Tongue (tissue), 2 donors: ENCODE data around the gene HGD. TPM values are rescaled to one million over a fixed set of nuclear protein-coding genes. Genes with fewer than 3 reads are reported as not detected.
"Not testable (repeated sequence)": the region's sequence is repeated elsewhere in the genome, so short reads cannot be mapped to it uniquely, and the experiment has no call there.

Experiments
- DNase-seq: peaks from one replicate; pipeline ENCODE4 v3.0.0-alpha.2; 2015
- total RNA-seq: library from RNA; depleted of rRNA; stranded (reverse); fragments of >200 nt; gene quantifications from one replicate; pipeline ENCODE4 v1.2.3, GENCODE V29; 2014

HGD gene, protein sequence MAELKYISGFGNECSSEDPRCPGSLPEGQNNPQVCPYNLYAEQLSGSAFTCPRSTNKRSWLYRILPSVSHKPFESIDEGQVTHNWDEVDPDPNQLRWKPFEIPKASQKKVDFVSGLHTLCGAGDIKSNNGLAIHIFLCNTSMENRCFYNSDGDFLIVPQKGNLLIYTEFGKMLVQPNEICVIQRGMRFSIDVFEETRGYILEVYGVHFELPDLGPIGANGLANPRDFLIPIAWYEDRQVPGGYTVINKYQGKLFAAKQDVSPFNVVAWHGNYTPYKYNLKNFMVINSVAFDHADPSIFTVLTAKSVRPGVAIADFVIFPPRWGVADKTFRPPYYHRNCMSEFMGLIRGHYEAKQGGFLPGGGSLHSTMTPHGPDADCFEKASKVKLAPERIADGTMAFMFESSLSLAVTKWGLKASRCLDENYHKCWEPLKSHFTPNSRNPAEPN
- 2.5 TPM for total RNA-seq

DNA sequence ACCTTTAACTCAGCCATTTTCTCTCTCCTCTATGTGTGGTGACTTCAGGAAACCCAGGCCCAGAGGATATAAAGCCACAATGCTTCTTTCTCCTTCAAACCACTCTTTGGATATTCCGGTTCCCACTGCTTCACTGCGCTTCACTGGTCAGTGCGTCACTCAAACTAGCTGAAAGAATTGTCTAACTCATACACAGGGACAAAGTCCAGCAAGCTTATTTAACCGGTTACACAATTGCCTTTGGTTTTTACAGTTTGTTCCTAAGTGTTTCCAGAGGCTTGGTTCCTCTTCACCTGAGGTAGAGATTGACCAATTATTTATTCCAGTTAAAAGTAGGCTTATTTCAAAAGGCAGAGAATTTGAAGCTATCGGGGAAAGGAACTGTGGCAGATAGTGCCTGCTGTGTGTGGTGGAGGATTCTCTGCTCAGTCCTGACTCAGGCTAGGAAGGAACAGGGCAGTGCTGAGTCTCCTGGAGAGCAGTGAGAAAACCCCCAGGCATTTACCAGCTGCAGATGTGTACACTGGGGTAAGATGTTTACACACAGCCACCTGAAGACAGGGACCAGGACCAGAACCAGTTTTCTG lies at the start of gene HGD:
TSS of gene HGD (minus strand) at position 145 of the 587 bp plus-strand sequence. CDS start at position 17, 128 bp downstream.
- no peak for DNase-seq

DNA sequence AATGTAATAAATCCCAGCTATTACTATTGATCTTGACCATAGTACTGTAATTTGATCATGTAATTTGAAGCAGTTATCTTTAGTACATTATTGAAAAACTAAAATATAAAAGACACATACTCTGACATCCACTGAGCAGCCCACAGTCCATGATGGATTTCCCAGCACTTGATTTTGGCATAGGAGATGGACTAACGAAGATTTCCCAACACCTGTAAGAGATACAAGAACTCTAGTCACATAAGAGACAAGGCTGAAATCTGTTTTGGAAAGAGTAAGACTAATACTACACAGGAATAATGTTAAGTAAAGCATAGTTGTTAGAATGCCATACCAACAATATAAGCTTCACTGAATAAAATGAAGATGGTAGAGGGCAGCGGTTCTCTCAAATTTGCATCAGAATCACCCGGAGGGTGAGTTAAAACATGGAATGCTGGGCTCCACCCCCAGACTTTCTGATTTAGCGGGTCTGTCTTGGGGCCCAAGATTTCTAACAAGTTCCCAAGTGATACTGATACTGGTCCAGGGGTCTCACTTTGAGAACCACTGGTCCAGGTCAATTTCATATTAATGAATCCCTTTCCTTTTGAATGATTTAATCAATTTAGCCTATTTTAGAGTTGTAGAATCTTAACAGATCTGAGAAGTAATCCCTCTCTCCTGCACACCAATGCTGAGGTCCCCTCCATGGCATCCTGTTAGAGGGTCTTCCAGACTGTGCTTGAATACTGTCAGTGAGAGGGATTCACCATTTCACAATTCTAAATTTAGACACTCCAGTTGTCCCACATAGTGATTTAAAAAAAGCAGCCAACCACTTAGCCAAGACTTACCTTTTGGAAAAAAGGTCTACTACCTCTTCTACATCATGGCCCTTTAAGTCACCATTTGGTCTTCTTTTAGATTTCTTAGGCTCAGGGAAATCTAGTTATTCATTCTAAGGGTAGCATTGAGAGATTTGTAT lies 48.8 kb upstream of the HGD start:
- DNase-seq, result no peak

DNA sequence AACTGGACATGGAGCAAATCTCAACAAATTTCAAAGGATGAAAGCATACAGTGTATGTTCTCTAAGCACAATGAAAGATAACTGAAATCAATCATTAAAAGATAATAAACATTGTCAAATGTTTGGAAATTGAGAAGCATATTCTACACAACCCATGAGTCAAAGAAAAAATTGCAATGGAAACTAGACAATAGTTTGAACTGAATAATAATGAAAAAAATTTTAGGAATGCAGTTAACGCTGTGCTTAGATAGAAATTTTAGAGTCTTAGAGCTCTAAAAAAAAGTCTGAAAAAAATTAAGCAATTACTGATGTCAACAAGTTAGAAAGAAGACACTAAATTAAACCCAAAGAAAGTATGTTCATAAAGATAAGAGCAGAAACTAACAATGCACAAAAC lies 44.8 kb upstream of the HGD start:
- DNase-seq, result no peak

DNA sequence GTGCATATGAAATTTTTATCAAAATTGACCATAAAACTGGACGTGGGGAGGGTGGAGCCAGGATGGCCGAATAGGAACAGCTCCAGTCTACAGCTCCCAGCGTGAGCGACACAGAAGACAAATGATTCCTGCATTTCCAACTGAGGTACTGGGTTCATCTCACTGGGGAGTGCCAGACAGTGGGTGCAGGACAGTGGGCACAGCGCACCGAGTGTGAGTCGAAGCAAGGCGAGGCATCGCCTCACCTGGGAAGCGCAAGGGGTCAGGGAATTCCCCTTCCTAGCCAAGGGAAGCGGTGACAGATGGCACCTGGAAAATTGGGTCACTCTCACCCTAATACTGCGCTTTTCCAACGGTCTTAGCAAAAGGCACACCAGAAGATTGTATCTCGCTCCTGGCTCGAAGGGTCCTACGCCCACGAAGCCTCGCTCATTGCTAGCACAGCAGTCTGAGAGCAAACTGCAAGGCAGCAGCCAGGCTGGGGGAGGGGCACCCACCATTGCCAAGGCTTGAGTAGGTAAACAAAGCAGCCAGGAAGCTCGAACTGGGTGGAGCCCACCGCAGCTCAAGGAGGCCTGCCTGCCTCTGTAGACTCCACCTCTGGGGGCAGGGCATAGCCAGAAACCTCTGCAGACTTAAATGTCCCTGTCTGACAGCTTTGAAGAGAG lies 37.3 kb upstream of the HGD start:
- DNase-seq, result not testable (repeated sequence)

DNA sequence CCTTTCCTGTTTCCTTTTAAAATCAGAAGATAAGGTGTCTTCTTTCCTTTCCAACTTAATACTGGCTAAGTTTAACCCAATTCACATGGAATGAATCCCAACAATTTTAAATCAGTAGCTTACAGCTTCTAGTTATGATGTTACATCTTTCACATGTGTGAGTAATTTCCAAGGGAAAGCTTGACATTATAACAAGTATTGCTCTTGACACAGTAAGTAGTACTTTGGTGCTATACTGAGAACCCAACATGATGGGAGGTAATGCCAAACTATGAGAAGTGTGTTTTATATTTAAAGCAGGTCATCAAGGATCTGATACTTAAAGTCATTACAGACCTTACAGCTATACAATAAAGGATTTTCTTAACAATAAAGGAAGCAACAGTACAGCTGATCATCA lies 31.2 kb upstream of the HGD start:
- DNase-seq, result no peak

DNA sequence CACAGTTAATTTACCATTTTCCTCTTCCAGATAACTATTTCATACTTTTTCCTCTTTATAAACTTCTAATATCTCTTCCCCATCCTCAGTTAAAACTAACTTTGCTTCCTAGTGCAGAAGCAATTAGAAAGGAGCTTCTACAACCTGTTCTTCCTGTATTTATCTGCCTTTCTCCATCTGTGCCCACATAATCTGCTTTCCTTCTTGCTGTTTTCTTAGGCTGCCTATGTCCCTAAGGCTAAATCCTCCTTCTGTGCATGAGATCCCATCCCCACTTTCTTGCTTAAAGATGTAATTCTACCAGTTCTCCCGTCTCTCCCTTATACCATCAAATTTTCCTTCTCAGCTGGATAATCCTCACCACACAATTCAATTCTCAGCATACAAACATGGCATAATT lies 28.3 kb upstream of the HGD start:
- DNase-seq, result no peak

DNA sequence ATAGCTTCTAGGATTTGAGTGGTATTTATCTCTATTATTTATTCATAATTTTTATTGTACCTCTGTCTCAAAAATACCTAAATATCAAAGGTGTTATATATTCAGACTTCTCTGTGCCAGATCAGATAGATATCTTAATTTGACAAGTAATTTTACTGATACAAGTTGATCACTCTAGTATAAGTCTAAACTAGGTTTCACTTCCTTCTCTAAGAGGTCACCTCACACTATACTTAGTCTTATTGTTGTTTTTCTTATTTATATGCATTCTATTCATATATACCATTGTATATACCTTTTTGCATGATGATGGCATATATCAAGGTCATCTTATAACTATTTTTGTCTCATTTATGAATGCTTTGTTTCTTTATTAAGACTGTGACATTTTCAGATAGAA lies 26.4 kb upstream of the HGD start:
- DNase-seq, result no peak

DNA sequence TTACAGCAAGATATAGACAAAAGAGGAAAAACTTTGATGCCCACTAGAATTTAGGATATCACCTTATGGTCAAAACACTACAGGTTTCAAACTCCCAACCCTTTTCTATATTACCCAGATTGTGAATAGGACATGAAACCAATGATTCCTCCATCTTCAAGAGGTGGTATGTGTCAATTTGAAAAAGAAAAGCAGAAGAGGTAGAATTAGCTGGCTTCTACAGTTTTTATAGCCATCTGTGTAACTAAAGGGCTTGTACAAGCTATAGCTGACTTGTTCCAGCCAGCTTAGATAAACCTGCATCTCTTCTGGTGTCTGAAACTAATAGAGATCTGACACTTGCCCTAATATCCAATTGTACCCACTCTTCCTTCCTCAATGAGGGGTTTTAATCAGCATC lies 24.9 kb upstream of the HGD start:
- no peak for DNase-seq

DNA sequence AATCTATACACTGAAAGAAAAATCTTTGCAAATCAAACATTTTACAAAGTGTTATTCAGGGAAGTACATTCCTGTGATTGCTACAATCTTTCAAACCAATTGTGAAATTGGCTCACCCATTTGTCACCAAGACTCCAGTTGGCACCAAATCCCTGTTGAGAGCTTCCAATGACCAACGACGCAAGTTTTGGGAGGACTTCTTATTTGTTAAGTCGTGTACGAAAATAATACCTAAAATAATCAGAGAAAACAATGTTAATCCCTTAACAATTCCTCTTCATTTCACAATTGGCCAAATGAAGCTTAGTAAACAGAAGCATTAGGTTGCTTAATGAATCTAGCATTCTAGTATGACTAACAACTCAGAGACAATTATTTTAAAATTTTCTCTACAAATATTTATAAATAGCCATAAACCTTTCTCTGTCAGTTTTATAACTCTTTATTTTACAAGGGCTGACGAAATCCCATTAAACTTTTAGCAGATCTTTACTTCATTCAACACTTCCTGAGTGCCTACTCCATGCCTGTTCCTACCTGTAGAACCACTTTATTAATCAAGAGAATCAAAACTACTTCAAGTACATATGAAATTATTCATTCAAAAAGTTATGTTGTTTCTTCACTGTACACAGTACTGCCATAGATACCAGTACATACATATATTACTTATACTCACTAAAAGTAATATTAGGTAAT lies 24.0 kb upstream of the HGD start:
- DNase-seq, result no peak

DNA sequence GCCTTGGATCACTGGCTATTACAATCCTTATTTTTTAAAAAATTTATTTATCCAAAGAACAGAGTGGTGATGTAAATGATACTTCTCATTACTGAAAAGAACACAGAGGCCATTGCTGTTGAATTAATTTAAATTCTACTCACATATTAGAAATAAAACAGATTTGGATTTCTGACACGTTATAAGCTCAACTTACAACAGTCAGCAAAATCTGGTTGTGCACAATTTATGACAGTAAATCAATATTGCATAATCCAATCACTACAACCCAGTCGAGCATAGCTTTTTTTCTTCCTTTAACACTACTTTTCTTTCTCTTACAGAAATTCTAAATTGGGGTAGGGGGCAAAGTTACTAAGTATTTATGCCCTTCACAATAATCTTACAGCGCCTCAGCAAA lies 17.3 kb upstream of the HGD start:
- DNase-seq, result no peak

DNA sequence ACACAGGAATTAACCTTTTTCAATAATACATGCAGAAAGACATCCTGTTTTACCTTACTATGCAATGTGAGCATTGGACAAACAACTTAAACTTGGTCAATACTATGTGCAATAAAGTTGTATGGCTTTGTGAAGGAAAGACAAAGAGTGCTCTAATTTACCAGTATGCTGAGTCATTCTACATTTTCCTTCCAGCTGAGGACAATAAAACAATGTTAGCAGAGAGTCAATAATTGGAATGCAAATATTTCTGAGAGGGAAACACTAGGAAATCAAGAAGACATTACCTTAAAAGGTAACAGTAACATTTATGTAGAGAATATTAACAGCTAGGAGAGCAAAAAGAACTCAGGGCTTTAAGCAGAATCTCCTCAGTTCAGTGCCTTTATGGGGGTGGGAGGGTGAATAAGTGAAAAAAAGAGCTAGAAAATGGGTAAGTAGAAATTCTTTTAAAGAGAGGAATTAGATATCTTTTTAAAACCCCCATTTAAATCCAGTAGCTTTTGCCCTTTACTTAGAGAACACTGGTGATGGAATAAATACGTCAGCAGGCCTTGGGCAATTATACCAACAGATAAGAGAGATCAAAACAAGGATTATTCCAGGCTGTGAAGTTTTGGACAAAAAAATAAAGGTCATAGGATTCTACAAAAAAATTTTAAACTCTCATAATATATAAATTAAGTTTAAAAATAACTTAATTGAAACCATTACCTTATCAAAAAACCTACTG lies 11.6 kb upstream of the HGD start:
- DNase-seq, result no peak

DNA sequence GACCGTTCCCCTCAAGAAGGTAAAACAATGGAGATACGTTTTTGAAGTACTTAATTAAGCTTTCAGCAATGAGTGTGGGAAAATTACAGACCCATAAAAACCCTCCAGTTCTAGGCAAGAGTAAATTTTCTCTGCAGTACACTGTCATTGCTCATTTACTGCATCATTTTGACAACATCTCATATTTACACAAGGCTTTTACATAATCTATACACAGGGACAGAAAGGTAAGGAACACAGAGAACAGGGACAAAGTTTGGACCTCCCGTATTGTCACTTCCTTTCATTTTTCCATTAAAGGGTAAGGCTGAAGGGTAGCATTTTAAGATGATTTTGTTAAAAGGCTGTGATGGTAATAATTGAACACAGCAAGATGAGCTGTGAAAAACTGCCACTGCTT lies 7.4 kb upstream of the HGD start:
- DNase-seq, result no peak

DNA sequence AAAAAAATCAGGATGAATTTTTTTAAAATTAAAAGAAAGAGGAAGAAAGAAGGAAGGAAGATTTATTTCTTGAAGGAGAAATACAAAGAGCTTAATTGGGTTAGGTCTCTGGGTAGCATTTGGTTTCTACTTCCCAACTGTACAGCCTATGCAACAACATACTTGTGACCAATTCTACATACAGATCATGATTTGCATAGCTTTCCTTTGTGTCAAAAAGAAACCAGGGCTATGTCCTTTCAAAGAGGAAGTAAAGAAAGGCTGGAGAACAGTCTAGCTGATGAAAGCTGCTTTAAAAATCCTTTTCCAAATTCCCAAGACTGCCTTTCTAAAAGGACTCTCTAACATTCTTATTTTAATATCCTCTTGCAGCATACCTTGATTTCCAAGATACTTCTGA lies 6.1 kb upstream of the HGD start:
- peak; percentile 10 for DNase-seq

DNA sequence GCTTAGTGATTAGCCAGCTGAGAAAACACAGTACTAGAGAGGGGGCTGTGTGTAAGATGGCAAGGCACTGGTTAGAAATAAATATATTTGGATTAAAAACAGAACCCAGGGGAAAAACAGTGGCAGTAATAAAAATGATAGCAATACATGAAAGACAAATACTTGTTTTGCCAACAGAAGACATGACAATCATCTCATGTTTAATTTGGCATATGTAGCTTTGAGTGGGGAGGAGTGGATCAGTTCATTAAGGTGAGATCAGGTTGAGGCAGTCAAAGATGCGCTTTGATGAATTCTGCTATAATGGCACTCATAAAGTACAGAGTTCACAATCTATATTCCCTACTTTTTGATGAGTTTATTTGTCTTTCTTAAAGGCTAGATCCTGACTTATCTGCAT lies 3.4 kb upstream of the HGD start:
- DNase-seq, result no peak

DNA sequence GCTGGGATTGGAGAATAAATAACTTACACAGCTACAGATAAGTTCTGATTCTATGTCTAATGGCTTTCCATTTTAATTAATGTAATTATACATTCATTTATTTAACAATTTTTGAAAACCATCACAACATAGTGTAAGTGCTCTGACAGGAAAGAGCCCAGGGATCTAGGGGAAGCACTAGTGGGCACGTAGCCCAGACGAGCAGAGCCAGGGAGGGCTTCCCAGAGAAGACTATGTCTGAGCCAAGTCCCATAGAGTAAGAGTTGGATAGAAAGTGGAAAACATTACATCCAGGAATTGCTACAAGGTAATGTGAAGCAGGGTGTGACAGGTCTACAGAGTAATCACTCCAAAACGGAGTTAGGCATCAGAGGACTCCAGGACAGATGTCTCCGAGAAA lies 2.9 kb upstream of the HGD start:
- DNase-seq, result no peak

DNA sequence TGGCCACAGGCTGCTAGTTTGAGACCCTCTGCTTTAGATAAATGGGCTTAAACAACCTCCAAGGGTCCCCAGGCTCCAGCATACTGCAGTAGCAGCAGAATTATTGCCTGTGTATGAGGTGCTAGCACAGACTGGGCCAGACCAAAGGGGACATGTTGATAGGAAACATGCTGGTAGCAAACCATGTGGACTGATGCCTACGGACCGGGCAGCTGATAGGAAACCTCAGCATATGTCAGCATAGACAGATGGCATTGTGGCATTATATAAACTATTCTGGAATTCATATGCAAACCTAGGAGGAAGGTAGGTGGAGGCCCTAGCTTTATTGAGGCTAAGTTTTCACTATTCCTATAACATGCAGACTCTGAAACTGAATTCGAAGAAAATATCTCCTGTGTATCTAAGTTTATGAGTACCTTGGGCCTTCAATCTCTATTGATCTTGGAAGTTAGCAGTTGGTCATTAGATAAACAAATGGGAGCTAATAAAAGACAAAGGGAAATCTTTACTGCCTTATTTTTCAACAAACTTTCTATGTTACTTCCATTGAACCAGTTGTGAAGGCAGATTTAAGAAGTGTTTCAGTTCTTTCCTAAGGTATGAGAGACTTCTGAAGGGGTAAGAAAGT lies 1.7 kb upstream of the HGD start:
- DNase-seq, result no peak

DNA sequence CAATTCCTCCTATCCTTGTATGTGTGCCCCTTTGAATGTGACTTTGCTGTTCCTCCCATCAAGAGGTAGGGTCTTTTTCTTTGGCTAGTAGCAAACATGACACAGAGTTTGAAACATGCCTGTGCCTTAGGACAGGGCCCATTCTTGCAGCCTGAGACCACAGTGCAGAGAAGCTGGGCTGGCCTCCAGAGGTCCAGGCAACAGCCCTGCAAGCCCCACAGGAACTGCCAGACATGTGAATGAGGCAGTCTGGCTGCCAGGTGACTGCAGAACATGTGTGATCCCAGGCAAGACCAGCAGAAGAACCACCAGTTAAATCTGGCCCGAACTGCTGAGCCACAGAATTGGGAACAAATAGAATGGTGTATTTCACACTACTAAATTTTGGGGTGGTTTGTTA lies 1.2 kb upstream of the HGD start:
- no peak for DNase-seq

DNA sequence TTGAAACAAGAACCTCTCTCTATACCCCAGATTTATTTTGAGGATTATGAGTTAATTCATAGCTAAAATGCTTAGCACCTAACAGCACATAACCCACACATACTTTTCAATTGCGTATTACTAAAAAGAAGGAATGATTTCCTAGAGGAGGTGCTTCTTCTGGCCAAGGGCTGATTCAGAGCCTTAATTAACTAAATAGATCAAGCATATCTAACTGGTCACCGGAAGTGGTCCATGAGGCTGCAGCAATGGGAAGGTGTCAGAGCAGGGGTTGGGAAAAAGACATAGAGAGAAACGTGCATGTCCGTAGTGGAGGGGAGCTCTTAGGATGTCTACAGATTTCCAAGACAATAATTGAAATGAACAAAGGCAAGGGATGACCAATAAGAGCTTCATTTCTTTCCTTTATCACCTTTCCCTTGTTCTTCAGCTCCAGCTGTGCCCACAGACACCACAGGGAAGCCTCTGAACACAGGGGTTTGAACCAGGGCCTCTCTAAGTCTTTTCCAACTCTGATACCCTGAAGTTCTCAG lies 467 bp downstream of the HGD start:
- DNase-seq, result no peak

DNA sequence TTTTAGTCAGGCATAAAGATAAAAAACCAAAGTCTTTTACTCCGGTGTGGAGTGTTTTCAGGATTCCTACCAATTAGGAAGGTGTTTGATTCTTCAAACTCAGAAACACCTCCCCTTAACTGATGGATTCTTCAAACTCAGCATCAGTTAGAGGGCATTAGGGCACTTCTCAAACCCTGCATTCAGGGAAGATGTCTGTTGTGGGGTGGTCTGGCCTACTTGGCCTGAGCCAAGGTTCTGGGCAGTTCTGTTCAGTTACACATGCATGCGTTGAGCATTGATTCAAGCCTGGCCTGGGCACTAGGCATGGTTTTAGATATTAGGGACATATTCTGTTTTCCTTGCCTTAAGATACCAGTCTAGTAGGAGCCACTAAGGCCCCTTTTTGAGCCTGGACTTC lies 1.0 kb downstream of the HGD start:
- no peak for DNase-seq

DNA sequence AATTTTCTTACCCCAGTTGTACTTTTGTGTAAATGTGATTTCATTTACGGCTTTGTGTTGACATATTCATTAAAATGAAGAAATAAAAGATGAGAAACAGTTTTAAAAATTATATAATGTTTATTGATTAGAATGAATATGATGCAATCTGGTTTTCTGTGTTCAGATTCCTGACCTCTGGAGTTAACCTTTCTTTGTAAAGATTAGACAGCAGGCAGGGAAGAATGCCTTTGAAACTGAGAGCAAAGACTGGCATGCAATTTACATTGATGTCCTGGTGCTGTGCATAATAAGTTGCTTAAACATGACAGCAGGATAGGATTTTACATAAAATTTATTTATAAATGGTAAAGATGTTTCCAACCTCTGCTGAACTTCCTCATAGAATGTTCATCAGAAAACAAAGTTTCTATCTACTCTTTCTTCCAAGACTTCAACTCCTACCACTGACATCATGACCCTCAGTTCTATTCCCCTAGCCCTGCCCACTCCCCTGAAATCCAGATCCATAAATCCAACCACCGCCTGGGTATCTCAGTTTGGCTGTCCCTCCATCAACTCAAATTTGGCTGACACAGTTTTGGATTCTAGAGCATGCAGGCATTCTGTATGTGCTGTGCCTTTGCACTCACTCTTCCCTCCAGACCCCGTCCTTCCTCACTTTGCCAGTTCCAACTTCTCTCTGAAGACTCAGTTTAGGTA lies 1.7 kb downstream of the HGD start:
- DNase-seq, result no peak
